IMR-90 (cell line): Measurements from ENCODE around the gene LSM2. TPM values are rescaled to one million over a fixed set of nuclear protein-coding genes. Genes with fewer than 3 reads are reported as not detected.

Source experiments
- ATAC-seq: fragments of 200-7000 bp; cut with Tn5 transposase; 2 replicates; pipeline ENCODE4 v1.9.1; 2020; ENCODE audit warnings: low read depth, mild to moderate bottlenecking, moderate library complexity
- BruUV-seq: library from RNA; stranded (reverse); fragments of 400-500 nt; replicated peaks from 2 replicates; lab custom pipeline; 2021; lab: Mats Ljungman, UMichigan
- CTCF ChIA-PET: fragments of 300-600 bp; formaldehyde crosslinking; extraction: SDS; loops from one replicate; lab custom pipeline; 2021; ENCODE audit warnings: antibody characterized with exemption; lab: Yijun Ruan, JAX
- POLR2A ChIA-PET: fragments of 300-600 bp; sonication (Branson Sonifier 250); formaldehyde crosslinking; loops from one replicate; lab custom pipeline; 2022; ENCODE audit warnings: antibody characterized with exemption; ENCODE audit not compliant: unreplicated experiment; lab: Charles Lee
- DNase-seq: peaks from one replicate; pipeline ENCODE4 v3.0.0; 2013
- H2AFZ ChIP-seq: replicated peaks from 2 replicates; pipeline ENCODE3; 2013; ENCODE audit warnings: low read length, mild to moderate bottlenecking; ENCODE audit not compliant: poor library complexity
- H2AK5ac ChIP-seq: 2 replicates; pipeline ENCODE4 v1.6.1; 2013; ENCODE audit warnings: low read depth, low read length, inconsistent platforms
- H2AK9ac ChIP-seq: replicated peaks from 2 replicates; pipeline ENCODE3; 2013; ENCODE audit warnings: mild to moderate bottlenecking, low read depth, low read length, moderate library complexity; ENCODE audit not compliant: poor library complexity
- H2BK120ac ChIP-seq: 2 replicates; pipeline ENCODE4 v1.6.1; 2013; ENCODE audit warnings: low read depth, low read length, inconsistent platforms
- H2BK15ac ChIP-seq: 3 replicates; pipeline ENCODE4 v1.6.1; 2013; ENCODE audit warnings: low read depth, low read length, inconsistent platforms
- H2BK20ac ChIP-seq: 2 replicates; pipeline ENCODE4 v1.6.1; 2013; ENCODE audit warnings: low read depth, mild to moderate bottlenecking, inconsistent platforms, low read length, moderate library complexity
- H2BK5ac ChIP-seq: 2 replicates; pipeline ENCODE4 v1.6.1; 2013; ENCODE audit warnings: mild to moderate bottlenecking, low read depth, low read length, inconsistent platforms; ENCODE audit not compliant: poor library complexity, severe bottlenecking
- H3K14ac ChIP-seq: replicated peaks from 2 replicates; pipeline ENCODE4 v1.6.1; 2013; ENCODE audit warnings: low read depth, low read length, inconsistent platforms
- H3K18ac ChIP-seq: 2 replicates; pipeline ENCODE4 v1.6.1; 2013; ENCODE audit warnings: low read depth, low read length, control low read depth
- H3K23ac ChIP-seq: 2 replicates; pipeline ENCODE4 v1.6.1; 2013; ENCODE audit warnings: low read depth, low read length, inconsistent platforms
- H3K27ac ChIP-seq: 2 replicates; pipeline ENCODE4 v1.5.1; 2013; ENCODE audit warnings: mild to moderate bottlenecking, control low read depth, low read length; ENCODE audit not compliant: insufficient read depth
- H3K27me3 ChIP-seq: 2 replicates; pipeline ENCODE4 v1.6.1; 2013; ENCODE audit warnings: low read length; ENCODE audit not compliant: control insufficient read depth, insufficient read depth
- H3K36me3 ChIP-seq: 2 replicates; pipeline ENCODE4 v1.6.1; 2013; ENCODE audit warnings: low read length, mixed read lengths; ENCODE audit not compliant: control insufficient read depth, insufficient read depth
- H3K4ac ChIP-seq: 2 replicates; pipeline ENCODE4 v1.6.1; 2013; ENCODE audit warnings: low read depth, low read length, inconsistent platforms
- H3K4me1 ChIP-seq: 2 replicates; pipeline ENCODE4 v1.6.1; 2013; ENCODE audit warnings: low read length, mixed read lengths; ENCODE audit not compliant: control insufficient read depth, insufficient read depth
- H3K4me2 ChIP-seq: 2 replicates; pipeline ENCODE4 v1.6.1; 2013; ENCODE audit warnings: low read depth, mild to moderate bottlenecking, control low read depth, low read length, moderate library complexity
- H3K4me3 ChIP-seq: 2 replicates; pipeline ENCODE4 v1.5.1; 2013; ENCODE audit warnings: low read depth, mild to moderate bottlenecking, control low read depth, low read length, moderate library complexity; ENCODE audit not compliant: insufficient read depth
- H3K56ac ChIP-seq: 2 replicates; pipeline ENCODE4 v1.6.1; 2013; ENCODE audit warnings: low read length, inconsistent platforms; ENCODE audit not compliant: insufficient read depth; ENCODE audit errors: extremely low read depth
- H3K79me1 ChIP-seq, 2 experiments: 2 replicates each; pipeline ENCODE4 v1.6.1; 2013; ENCODE audit warnings: low read length in 2 of 2, inconsistent platforms in 1 of 2, low read depth in 1 of 2
- H3K9ac ChIP-seq: 2 replicates; pipeline ENCODE4 v1.6.1; 2013; ENCODE audit warnings: low read depth, low read length, control low read depth
- H3K9me1 ChIP-seq: 2 replicates; pipeline ENCODE4 v1.6.1; 2013; ENCODE audit warnings: low read length, inconsistent platforms; ENCODE audit not compliant: insufficient read depth
- H3K9me3 ChIP-seq: 2 replicates; pipeline ENCODE4 v1.6.1; 2013; ENCODE audit warnings: low read length; ENCODE audit not compliant: control insufficient read depth, insufficient read depth
- H4K20me1 ChIP-seq: 2 replicates; pipeline ENCODE4 v1.6.1; 2013; ENCODE audit warnings: low read length, inconsistent platforms; ENCODE audit not compliant: insufficient read depth
- H4K5ac ChIP-seq: 2 replicates; pipeline ENCODE4 v1.6.1; 2013; ENCODE audit warnings: mild to moderate bottlenecking, low read depth, low read length, control low read depth
- H4K8ac ChIP-seq, 2 experiments: 2 replicates each; pipeline ENCODE4 v1.6.1; 2013; ENCODE audit warnings: low read depth in 2 of 2, low read length in 2 of 2, control low read depth in 1 of 2, inconsistent platforms in 1 of 2
- H4K91ac ChIP-seq: 2 replicates; pipeline ENCODE4 v1.6.1; 2013; ENCODE audit warnings: low read depth, low read length, inconsistent platforms; ENCODE audit not compliant: insufficient read depth
- ELK1 ChIP-seq: fragments of 150-350 bp; IDR thresholded peaks from 2 replicates; pipeline ENCODE4 v1.6.1; 2016; ENCODE audit warnings: low read depth, mild to moderate bottlenecking, low read length, moderate library complexity, borderline replicate concordance
- RAD21 ChIP-seq: IDR thresholded peaks from 2 replicates; pipeline ENCODE4 v1.6.1; 2012; ENCODE audit warnings: low read length, improper control_type of control experiment
- WGBS, 2 experiments: methylation state at CpG; one replicate each; pipeline versions ENCODE4 v1.1.5 to v1.1.7; 2013; ENCODE audit warnings: missing lambda C conversion rate in 2 of 2; ENCODE audit not compliant: insufficient read length in 1 of 2; ENCODE audit errors: extremely low coverage in 2 of 2; 5-methylcytosine and 5-hydroxymethylcytosine counted together
- dilution Hi-C: fragments of 300-500 bp; cut with HindIII; formaldehyde crosslinking; loops from one replicate; pipeline ENCODE4 v1.14.3; 2018; ENCODE audit warnings: low sequenced_read_pairs; ENCODE audit not compliant: unreplicated experiment
- in situ Hi-C: fragments of 300-500 bp; cut with MboI; formaldehyde crosslinking; loops from 3 replicates; pipeline ENCODE4 v1.14.3; 2019; ENCODE audit warnings: low sequenced_read_pairs, inconsistent platforms, mixed read lengths
- intact Hi-C: fragments of 100-400 bp; cut with micrococcal nuclease; formaldehyde crosslinking; loops from 2 replicates; pipeline ENCODE4 v1.10.0; 2022
- polyA plus RNA-seq, 3 experiments: library from polyadenylated mRNA; depleted of rRNA; stranded (reverse); fragments of >200 nt; gene quantifications; 2 replicates each; pipeline ENCODE4 v1.2.3, GENCODE V29; 2012; ENCODE audit warnings: low replicate concordance in 1 of 3
- total RNA-seq: library from RNA; depleted of rRNA; stranded (reverse); fragments of >200 nt; gene quantifications from 2 replicates; pipeline ENCODE4 v1.2.3, GENCODE V29; 2012

LSM2 gene
- total and polyA plus RNA-seq, 2 of the 4 experiments (the other 2 are of a cell fraction), result 56.3 to 61.0 TPM

- TF ChIP-seq ELK1, result no peak
- TF ChIP-seq RAD21, result no peak
These were observed 20.1 kb upstream of the LSM2 start (continued) for GRCh38 chr6:31826793-31827285.

GRCh38 chr6:31825553-31825952, 18.8 kb upstream of the LSM2 start:
- Histone ChIP-seq H4K8ac (no peak overlapping the region), H3K14ac (no peak overlapping the region), H3K56ac (no peak overlapping the region), H2BK15ac (no peak overlapping the region), H4K91ac (no peak overlapping the region), H3K9ac (no peak overlapping the region), H3K4ac (no peak overlapping the region), H2AFZ (no peak overlapping the region), H2BK5ac (no peak overlapping the region), H3K4me1 (peaks cover 10% of the 10 kb centered on the region), H3K27me3 (no peaks in the 10 kb centered on the region), H3K9me3 (no peaks in the 10 kb centered on the region), H3K27ac (no peak overlapping the region), H3K9me1 (peaks cover 7% of the 10 kb centered on the region; the same call in 1 of the 2 replicates), H3K36me3 (no peaks in the 10 kb centered on the region), H3K23ac (no peak overlapping the region), H4K20me1 (peaks cover 9% of the 10 kb centered on the region), H2AK9ac (no peak overlapping the region), H3K79me1 (peaks cover 5 to 30% of the 10 kb centered on the region in 2 experiments; a peak in 3 of 4 replicates), H3K4me2 (no peak overlapping the region), H3K4me3 (no peak overlapping the region), H4K5ac (no peak overlapping the region), H2BK120ac (no peak overlapping the region), H2AK5ac (no peak overlapping the region), H3K18ac (no peak overlapping the region), H2BK20ac (no peak overlapping the region)
- in situ Hi-C loops (no loop called here), intact Hi-C loops (loop anchor here (5.0 kb wide), 1 partner anchor 278 kb away; the partner anchor contains the start of genes ATP6V1G2 and NFKBIL1), dilution Hi-C loops (no loop called here)
- no peak for ATAC-seq
- ChIA-PET POLR2A (interaction anchor here (0.7 kb wide), 1 partner anchor 18 kb away, joined by 6 read pairs; no protein-coding TSS in a partner anchor), CTCF (no interaction called here)
- no peak for TF ChIP-seq ELK1
- BruUV-seq, result no TSS peak
- DNase-seq, result no peak
- no CpG with 5 or more reads among the region's 4 CpGs for WGBS, 2 experiments
